ENCODE measurements around the gene NFKBIE. TPM values are rescaled to one million over a fixed set of nuclear protein-coding genes. Genes with fewer than 3 reads are reported as not detected.

Gene NFKBIE
- total and polyA plus RNA-seq, 2 of the 13 experiments (the other 11 are each of a cell fraction or from before 2014, with no cell fraction given) = 6.7 to 14.5 TPM

DNA sequence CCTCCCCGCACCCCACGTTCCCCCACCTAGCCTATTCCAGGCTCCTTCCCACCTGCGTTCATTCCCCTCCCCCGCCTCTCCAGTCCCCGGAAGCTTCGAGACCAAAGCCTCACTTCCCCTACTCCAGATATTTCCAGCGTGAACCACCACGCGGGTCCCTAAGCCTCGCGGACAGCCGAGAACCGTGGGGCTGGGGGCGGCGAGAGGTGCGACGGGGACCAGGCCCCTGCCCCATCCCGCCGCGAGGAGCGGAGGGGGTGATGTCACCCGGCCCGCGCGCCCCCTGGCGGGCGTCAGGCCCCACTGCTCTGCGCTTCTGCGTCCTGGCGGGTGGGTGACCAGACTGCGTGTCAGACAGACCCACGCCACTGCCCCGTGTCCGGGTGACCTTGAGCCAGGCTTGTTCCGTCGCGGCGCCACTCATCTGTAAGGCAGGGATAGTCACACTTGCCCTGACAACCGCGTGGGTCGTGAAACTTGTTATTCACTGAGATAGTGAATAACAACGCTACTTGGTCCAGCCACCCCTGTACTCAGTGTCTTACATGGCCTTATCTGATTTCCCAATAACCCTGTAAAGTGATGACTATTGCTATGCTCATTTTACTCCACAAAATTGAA is 27.4 kb downstream of the NFKBIE start (continued):
- TF ChIP-seq, protein P1, sequence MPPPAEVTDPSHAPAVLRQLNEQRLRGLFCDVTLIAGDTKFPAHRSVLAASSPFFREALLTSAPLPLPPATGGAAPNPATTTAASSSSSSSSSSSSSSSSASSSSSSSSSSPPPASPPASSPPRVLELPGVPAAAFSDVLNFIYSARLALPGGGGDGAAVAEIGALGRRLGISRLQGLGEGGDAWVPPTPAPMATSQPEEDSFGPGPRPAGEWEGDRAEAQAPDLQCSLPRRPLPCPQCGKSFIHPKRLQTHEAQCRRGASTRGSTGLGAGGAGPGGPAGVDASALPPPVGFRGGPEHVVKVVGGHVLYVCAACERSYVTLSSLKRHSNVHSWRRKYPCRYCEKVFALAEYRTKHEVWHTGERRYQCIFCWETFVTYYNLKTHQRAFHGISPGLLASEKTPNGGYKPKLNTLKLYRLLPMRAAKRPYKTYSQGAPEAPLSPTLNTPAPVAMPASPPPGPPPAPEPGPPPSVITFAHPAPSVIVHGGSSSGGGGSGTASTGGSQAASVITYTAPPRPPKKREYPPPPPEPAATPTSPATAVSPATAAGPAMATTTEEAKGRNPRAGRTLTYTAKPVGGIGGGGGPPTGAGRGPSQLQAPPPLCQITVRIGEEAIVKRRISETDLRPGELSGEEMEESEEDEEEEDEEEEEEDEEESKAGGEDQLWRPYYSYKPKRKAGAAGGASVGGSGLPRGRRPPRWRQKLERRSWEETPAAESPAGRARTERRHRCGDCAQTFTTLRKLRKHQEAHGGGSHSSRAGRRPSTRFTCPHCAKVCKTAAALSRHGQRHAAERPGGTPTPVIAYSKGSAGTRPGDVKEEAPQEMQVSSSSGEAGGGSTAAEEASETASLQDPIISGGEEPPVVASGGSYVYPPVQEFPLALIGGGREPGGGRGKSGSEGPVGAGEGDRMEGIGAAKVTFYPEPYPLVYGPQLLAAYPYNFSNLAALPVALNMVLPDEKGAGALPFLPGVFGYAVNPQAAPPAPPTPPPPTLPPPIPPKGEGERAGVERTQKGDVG (CRISPR knock-in tag; IDR thresholded peaks at IDR 0.05; ENCODE audit: borderline replicate concordance) = no peak
- TF ChIP-seq ZNF558 (CRISPR knock-in tag; IDR thresholded peaks at IDR 0.05; ENCODE audit: borderline replicate concordance) (no peak), KDM4B (CRISPR knock-in tag; IDR thresholded peaks at IDR 0.05) (no peak), ATF1 (CRISPR knock-in tag; IDR thresholded peaks at IDR 0.05) (no peak), KAT2B (IDR thresholded peaks at IDR 0.05; ENCODE audit: borderline replicate concordance, low read depth, low read length) (no peak), ZNF34 (CRISPR knock-in tag; IDR thresholded peaks at IDR 0.05; ENCODE audit: borderline replicate concordance) (no peak), ZNF766 (CRISPR knock-in tag; IDR thresholded peaks at IDR 0.05; ENCODE audit: borderline replicate concordance) (peak; percentile 85; the same call in 1 of the 2 replicates), SOX5 (CRISPR knock-in tag; IDR thresholded peaks at IDR 0.05; ENCODE audit: borderline replicate concordance) (no peak; the same call in 1 of the 2 replicates), ELF3 (CRISPR knock-in tag; IDR thresholded peaks at IDR 0.05) (0 out of 2 replicates have a peak, but pooled peaks have one; percentile 7), CC2D1A (CRISPR knock-in tag; IDR thresholded peaks at IDR 0.05) (no peak), CEBPB (IDR thresholded peaks at IDR 0.05; ENCODE audit: borderline replicate concordance, low read depth, low read length) (peak; percentile 37; the same call in 1 of the 2 replicates), ZKSCAN5 (CRISPR knock-in tag; IDR thresholded peaks at IDR 0.05) (no peak), NCOA1 (CRISPR knock-in tag; IDR thresholded peaks at IDR 0.05) (no peak), FOXP1 (IDR thresholded peaks at IDR 0.05) (no peak), FOXP1 (CRISPR knock-in tag; IDR thresholded peaks at IDR 0.05) (no peak), ZNF776 (CRISPR knock-in tag; IDR thresholded peaks at IDR 0.05) (no peak; the same call in 1 of the 2 replicates), ZNF644 (CRISPR knock-in tag; IDR thresholded peaks at IDR 0.05; ENCODE audit: low read depth) (no peak), ZBTB3 (CRISPR knock-in tag; IDR thresholded peaks at IDR 0.05; ENCODE audit: borderline replicate concordance, low read depth) (peak; percentile 42; the same call in 1 of the 2 replicates), ZNF850 (CRISPR knock-in tag; conservative IDR thresholded peaks at IDR 0.05) (no peak; the same call in 1 of the 2 replicates), SP140L (CRISPR knock-in tag; IDR thresholded peaks at IDR 0.05; ENCODE audit: borderline replicate concordance) (peak; percentile 89; the same call in 1 of the 2 replicates), KMT2B (CRISPR knock-in tag; IDR thresholded peaks at IDR 0.05) (peak; percentile 59)
- TF ChIP-seq, protein P2, sequence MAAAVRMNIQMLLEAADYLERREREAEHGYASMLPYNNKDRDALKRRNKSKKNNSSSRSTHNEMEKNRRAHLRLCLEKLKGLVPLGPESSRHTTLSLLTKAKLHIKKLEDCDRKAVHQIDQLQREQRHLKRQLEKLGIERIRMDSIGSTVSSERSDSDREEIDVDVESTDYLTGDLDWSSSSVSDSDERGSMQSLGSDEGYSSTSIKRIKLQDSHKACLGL (CRISPR knock-in tag; IDR thresholded peaks at IDR 0.05) = peak; percentile 1; the same call in 1 of the 2 replicates
- TF ChIP-seq, protein P3, sequence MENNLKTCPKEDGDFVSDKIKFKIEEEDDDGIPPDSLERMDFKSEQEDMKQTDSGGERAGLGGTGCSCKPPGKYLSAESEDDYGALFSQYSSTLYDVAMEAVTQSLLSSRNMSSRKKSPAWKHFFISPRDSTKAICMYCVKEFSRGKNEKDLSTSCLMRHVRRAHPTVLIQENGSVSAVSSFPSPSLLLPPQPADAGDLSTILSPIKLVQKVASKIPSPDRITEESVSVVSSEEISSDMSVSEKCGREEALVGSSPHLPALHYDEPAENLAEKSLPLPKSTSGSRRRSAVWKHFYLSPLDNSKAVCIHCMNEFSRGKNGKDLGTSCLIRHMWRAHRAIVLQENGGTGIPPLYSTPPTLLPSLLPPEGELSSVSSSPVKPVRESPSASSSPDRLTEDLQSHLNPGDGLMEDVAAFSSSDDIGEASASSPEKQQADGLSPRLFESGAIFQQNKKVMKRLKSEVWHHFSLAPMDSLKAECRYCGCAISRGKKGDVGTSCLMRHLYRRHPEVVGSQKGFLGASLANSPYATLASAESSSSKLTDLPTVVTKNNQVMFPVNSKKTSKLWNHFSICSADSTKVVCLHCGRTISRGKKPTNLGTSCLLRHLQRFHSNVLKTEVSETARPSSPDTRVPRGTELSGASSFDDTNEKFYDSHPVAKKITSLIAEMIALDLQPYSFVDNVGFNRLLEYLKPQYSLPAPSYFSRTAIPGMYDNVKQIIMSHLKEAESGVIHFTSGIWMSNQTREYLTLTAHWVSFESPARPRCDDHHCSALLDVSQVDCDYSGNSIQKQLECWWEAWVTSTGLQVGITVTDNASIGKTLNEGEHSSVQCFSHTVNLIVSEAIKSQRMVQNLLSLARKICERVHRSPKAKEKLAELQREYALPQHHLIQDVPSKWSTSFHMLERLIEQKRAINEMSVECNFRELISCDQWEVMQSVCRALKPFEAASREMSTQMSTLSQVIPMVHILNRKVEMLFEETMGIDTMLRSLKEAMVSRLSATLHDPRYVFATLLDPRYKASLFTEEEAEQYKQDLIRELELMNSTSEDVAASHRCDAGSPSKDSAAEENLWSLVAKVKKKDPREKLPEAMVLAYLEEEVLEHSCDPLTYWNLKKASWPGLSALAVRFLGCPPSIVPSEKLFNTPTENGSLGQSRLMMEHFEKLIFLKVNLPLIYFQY (CRISPR knock-in tag; IDR thresholded peaks at IDR 0.05; ENCODE audit: borderline replicate concordance) = no peak
- TF ChIP-seq, protein P4, sequence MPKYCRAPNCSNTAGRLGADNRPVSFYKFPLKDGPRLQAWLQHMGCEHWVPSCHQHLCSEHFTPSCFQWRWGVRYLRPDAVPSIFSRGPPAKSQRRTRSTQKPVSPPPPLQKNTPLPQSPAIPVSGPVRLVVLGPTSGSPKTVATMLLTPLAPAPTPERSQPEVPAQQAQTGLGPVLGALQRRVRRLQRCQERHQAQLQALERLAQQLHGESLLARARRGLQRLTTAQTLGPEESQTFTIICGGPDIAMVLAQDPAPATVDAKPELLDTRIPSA (CRISPR knock-in tag; IDR thresholded peaks at IDR 0.05; ENCODE audit: borderline replicate concordance) = no peak

Measured in HepG2 (cell line).